ENCODE results near the gene TRABD2B.

- no peak for TF ChIP-seq CTCF (IDR thresholded peaks at IDR 0.05)
- no peak for TF ChIP-seq POLR2A (IDR thresholded peaks at IDR 0.05)
Measured at GRCh38 chr1:47969478-47969877, 27.7 kb downstream of the TRABD2B start.

Measured in breast epithelium (tissue), 3 donors.